Occipital lobe (tissue), 2 donors: ENCODE measurements around the gene PNPT1. TPM values are rescaled to one million over a fixed set of nuclear protein-coding genes. Genes with fewer than 3 reads are reported as not detected.
"Not testable (repeated sequence)": the region's sequence is repeated elsewhere in the genome, so short reads cannot be mapped to it uniquely, and the experiment has no call there.

Source experiments
- DNase-seq: peaks from one replicate; lab custom pipeline; 2025; lab: John Stamatoyannopoulos, UW
- total RNA-seq: library from RNA; depleted of rRNA; stranded (reverse); fragments of >200 nt; gene quantifications from one replicate; pipeline ENCODE4 v1.2.3, GENCODE V29; 2014

Gene PNPT1
- total RNA-seq, 1 donor from 2014 or later = 30.4 TPM

GRCh38 chr2:55598056-55598795, 95.4 kb downstream of the PNPT1 start:
- DNase-seq = no peak

GRCh38 chr2:55596795-55597194, 96.8 kb downstream of the PNPT1 start:
- DNase-seq = not testable (repeated sequence)

GRCh38 chr2:55595536-55595935, 98.1 kb downstream of the PNPT1 start:
- DNase-seq = no peak

GRCh38 chr2:55592130-55592529, 101.5 kb downstream of the PNPT1 start:
- no peak for DNase-seq

GRCh38 chr2:55590810-55591440, 102.7 kb downstream of the PNPT1 start:
- DNase-seq = no peak

- DNase-seq = no peak
These were observed 108.1 kb downstream of the PNPT1 start for GRCh38 chr2:55585451-55586080.

Other genes starting within 250 kb of the PNPT1 start
- 20.1 TPM for gene CFAP36, start 174.1 kb downstream of the PNPT1 start, total RNA-seq
- 120 TPM for gene PPP4R3B, start 76.2 kb downstream of the PNPT1 start, total RNA-seq
- gene EFEMP1, start 229.9 kb upstream of the PNPT1 start, total RNA-seq = 2.8 TPM